Measurements from ENCODE around the gene EYA4.

DNA sequence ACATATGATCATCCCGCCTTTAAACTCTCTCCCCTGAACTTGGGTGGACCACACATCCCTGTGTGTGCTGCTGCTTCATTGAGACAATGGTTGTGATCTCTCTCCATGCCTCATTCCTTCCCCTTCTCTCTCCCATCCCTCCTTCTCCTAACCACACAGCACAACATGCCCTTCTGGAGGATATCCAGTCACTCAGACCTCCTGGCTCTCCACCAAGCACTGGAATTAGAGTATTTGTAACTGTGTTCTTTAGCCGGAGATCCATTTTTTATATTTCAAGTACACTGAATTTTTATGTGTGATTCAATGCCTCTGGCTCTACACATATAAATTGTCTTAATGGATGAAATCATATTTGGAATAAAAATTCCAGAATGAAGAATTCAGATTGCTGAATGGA, 287.4 kb downstream of the EYA4 start:
- TF ChIP-seq CTCF (conservative IDR thresholded peaks at IDR 0.05; ENCODE audit: low read depth, low read length) (no peak), RFX5 (IDR thresholded peaks at IDR 0.05; ENCODE audit: low read depth, low read length) (no peak), POLR2A (IDR thresholded peaks at IDR 0.05; ENCODE audit: low read depth, low read length) (no peak), SMC3 (IDR thresholded peaks at IDR 0.05; ENCODE audit: low read depth, low read length) (no peak), RCOR1 (IDR thresholded peaks at IDR 0.05; ENCODE audit: insufficient replicate concordance, low read length) (no peak)

All from IMR-90 (cell line).